Panc1 (cell line): Measurements from ENCODE around the gene SEM1.

Experiments
- POLR2AphosphoS5 ChIP-seq: IDR thresholded peaks from 2 replicates; pipeline ENCODE4 v1.6.1; 2012; ENCODE audit warnings: mild to moderate bottlenecking, low read depth, low read length, moderate library complexity
- REST ChIP-seq, 2 experiments: IDR thresholded peaks; 2 replicates each; pipeline ENCODE4 v1.6.1; 2011 to 2012; ENCODE audit warnings: low read depth in 2 of 2, control low read depth in 1 of 2, low read length in 1 of 2, mild to moderate bottlenecking in 1 of 2, moderate library complexity in 1 of 2; ENCODE audit not compliant: insufficient read depth in 1 of 2
- SIN3A ChIP-seq: IDR thresholded peaks from 2 replicates; pipeline ENCODE4 v1.6.1; 2012; ENCODE audit warnings: low read depth, mild to moderate bottlenecking, low read length, moderate library complexity, borderline replicate concordance; ENCODE audit not compliant: insufficient read depth
- TCF7L2 ChIP-seq: IDR thresholded peaks from 2 replicates; pipeline ENCODE4 v1.6.1; 2011; ENCODE audit warnings: mild to moderate bottlenecking, low read depth, low read length, inconsistent platforms
- TF ChIP-seq, protein P1 (sequence below): fragments of 450-650 bp; IDR thresholded peaks from 2 replicates; pipeline ENCODE4 v1.5.1; 2017; ENCODE audit warnings: mild to moderate bottlenecking

GRCh38 chr7:96709381-96710228 lies at the start of gene SEM1:
- TF ChIP-seq, protein P1, sequence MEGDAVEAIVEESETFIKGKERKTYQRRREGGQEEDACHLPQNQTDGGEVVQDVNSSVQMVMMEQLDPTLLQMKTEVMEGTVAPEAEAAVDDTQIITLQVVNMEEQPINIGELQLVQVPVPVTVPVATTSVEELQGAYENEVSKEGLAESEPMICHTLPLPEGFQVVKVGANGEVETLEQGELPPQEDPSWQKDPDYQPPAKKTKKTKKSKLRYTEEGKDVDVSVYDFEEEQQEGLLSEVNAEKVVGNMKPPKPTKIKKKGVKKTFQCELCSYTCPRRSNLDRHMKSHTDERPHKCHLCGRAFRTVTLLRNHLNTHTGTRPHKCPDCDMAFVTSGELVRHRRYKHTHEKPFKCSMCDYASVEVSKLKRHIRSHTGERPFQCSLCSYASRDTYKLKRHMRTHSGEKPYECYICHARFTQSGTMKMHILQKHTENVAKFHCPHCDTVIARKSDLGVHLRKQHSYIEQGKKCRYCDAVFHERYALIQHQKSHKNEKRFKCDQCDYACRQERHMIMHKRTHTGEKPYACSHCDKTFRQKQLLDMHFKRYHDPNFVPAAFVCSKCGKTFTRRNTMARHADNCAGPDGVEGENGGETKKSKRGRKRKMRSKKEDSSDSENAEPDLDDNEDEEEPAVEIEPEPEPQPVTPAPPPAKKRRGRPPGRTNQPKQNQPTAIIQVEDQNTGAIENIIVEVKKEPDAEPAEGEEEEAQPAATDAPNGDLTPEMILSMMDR = no peak
- TF ChIP-seq POLR2AphosphoS5 = peak; percentile 92
- no peak for TF ChIP-seq REST (IDR thresholded peaks at IDR 0.05; ENCODE audit: insufficient read depth in 1 of 2, low read depth in 2 of 2, low read length in 1 of 2)
- TF ChIP-seq SIN3A = no peak
- no peak for TF ChIP-seq TCF7L2
